Measurements from ENCODE around the gene ABO.
"Not testable (repeated sequence)": the region's sequence is repeated elsewhere in the genome, so short reads cannot be mapped to it uniquely, and the experiment has no call there.

The ABO gene

DNA sequence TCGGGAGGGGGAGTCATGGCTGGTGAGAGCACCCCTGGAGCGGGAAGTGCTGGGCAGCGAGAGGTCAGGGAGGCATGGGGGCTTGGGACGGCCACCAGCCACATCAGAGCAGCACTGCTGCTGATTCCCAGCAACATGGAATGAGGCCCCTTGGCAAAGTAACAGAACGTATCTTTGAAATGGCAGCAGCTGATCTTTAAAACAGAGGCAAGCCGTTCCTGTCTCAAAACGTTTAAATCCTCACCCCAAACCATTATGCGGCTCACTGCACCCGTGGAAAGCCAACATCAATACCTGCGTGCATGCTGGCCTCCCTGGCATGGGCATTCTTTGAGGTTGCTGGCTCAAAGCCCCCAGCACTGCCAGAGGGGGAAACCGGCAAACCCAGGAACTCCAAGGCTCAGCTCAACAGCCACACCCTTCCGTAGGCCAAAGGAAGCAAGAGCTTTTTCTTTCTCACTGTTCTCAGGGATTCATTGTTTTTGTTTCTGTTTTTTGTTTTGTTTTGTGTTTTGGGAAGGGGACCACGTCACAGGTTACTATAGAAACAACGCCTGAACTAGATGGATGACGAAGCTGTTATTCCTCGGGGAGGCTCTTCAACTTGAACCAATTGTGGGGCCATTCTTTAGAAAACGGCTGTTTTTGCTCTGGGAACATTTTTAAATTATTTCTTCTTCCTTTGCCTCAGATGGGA is 37.8 kb downstream of the ABO start:
- in situ Hi-C loops (cut with MboI; ENCODE audit: low sequenced_read_pairs, unreplicated experiment), result no loop called here
- no peak for DNase-seq (ENCODE audit: low spot score)
- TF ChIP-seq, protein P1, sequence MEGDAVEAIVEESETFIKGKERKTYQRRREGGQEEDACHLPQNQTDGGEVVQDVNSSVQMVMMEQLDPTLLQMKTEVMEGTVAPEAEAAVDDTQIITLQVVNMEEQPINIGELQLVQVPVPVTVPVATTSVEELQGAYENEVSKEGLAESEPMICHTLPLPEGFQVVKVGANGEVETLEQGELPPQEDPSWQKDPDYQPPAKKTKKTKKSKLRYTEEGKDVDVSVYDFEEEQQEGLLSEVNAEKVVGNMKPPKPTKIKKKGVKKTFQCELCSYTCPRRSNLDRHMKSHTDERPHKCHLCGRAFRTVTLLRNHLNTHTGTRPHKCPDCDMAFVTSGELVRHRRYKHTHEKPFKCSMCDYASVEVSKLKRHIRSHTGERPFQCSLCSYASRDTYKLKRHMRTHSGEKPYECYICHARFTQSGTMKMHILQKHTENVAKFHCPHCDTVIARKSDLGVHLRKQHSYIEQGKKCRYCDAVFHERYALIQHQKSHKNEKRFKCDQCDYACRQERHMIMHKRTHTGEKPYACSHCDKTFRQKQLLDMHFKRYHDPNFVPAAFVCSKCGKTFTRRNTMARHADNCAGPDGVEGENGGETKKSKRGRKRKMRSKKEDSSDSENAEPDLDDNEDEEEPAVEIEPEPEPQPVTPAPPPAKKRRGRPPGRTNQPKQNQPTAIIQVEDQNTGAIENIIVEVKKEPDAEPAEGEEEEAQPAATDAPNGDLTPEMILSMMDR (IDR thresholded peaks at IDR 0.05; ENCODE audit: borderline replicate concordance, control extremely low read depth, extremely low read depth, insufficient read depth, missing control alignments), result no peak

DNA sequence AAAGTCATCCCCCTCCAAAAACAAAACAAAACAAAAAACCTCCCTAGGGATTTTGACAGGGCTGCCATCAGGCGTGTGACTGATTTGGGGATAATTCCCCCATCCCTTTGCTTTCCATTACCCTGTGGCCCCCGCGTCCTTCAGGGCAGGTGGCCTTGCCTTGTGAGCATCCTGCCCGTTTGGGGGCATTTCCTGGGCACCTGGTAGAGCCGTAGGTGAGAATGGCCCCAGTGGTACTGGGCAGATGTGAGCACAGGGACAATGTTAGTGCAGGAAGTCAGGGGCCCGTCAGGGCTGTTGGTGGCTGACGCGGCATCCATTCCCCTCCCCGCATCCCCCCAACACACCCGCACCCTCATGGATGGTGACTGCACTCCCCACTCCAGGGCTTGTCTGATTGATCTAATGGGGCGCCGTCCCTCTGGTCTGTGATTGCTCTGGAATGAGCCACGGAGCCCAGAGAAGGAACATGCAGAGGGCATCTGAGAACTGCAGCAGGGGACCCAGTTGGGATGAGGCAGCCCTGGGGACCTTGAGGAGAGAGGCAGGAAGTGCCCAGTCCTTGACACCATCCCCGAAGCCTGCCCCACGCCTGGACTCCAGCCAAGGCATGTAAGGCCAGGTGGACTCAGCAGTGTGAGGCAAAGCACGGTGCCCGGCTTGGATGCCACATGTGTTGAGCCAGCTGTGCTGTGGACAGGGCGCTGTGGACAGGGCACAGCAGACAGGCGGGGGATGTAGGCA is 38.5 kb downstream of the ABO start:
- in situ Hi-C loops (cut with MboI; ENCODE audit: low sequenced_read_pairs, unreplicated experiment); DNase-seq (ENCODE audit: low spot score): not testable (repeated sequence)

DNA sequence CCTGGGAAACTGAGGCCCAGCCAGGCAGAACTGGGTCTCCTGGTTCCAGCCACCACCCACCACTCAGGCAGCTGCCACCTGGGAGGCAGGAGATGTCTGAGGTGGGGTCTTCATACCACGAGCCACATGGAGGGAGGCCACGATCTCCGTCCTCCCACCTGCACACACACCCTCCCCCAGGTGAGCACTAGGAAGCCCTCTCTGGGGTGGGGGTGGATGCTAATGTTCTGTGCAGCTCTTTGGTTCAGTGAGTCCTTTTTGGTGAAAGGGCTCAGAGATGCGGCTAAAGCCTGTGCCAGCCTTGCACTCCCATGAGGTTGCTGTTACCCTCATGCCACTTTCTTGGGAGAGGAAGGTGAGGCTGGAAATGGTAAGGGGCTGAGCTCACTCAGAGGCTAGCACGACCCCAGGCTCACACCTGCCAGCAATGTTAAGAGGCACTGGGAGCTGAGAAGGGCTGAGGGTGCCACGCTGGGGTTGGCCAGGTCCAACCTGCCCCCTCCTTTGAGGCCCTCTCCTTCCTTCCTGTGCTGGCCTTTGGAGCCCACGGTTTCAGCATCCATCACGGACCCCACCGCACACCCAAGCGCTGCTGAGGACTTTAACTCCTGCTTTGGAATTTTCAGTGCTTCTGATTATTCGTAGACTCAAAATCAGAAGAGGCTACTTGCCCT is 39.3 kb downstream of the ABO start:
- TF ChIP-seq, protein P1 (IDR thresholded peaks at IDR 0.05; ENCODE audit: borderline replicate concordance, control extremely low read depth, extremely low read depth, insufficient read depth, missing control alignments), result no peak
- peak; percentile 27 for DNase-seq (ENCODE audit: low spot score)
- in situ Hi-C loops (cut with MboI; ENCODE audit: low sequenced_read_pairs, unreplicated experiment), result no loop called here

DNA sequence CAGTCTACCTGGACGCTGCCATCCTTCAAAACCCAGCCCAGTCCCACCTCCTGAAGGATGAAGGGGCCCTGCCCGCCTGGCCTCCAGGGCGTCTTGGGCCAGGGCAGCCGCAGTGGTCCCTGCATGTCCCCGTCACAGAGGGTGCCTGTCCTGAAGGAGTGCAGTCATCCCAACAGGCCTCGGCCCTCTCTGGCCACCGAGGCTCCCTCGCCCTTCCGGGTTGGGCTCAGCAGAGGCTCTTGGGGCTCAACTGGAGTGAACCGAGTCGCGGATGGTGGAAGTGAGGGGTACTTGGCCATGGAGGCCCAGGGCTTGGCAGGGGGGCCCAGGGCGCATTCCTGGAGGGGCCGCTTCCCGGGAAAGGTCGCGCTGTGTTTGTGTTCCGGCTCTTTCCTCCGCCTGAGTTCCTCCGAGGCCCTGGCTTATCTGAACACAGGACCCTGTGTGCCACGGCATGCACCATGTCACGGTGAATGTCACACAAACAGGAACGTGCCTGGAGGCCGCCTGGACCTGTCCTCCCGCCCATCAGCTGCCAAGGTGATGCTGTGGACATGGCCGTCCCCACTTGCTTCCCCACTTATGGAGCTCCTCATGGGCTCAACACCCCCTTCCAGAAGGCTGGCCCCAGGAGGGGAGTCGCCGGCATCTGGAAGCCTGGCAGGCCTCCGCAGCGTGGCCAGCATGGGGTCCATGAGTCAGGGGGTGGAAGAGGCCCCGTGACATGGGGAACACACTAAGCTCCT is 40.3 kb downstream of the ABO start:
- no peak for DNase-seq (ENCODE audit: low spot score)
- TF ChIP-seq, protein P1 (IDR thresholded peaks at IDR 0.05; ENCODE audit: borderline replicate concordance, control extremely low read depth, extremely low read depth, insufficient read depth, missing control alignments), result no peak
- in situ Hi-C loops (cut with MboI; ENCODE audit: low sequenced_read_pairs, unreplicated experiment), result no loop called here

DNA sequence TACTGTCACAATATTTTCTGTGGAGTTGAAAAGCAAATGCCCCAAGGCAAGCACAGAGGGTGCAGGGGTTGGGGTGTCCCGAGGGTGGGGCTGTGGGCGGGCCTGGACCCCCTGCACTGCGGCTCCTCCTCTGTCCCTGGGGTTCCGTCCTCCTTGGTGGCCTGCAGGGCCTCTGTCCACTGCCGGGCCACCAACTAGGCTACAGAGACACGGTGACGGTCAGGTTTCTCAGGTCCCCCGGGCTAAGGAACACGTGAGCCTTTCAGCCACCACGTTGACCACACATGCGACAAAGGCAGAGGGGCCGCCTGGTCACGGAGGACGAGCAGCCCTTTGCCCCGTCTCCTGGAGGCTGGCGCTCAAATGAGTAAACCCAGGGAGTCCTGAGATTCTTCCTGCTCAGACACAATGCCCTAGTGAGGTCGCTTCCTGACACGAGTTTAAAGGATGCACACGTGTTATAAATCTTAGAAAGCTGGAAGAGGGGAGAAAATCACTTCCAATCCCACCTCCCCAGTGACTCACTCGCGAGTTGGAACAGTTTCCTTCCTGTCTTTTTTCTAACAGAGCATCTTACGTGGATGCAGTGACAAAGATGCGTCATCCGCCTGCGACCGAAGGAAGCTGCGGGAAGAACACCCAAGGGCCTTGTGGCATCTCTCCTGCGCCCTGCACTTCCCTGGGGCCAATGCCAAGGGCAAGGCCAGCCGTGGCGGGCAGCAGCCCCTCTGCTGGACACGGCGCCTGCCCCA is 41.1 kb downstream of the ABO start:
- TF ChIP-seq, protein P1 (IDR thresholded peaks at IDR 0.05; ENCODE audit: borderline replicate concordance, control extremely low read depth, extremely low read depth, insufficient read depth, missing control alignments), result no peak
- in situ Hi-C loops (cut with MboI; ENCODE audit: low sequenced_read_pairs, unreplicated experiment), result no loop called here
- no peak for DNase-seq (ENCODE audit: low spot score)

DNA sequence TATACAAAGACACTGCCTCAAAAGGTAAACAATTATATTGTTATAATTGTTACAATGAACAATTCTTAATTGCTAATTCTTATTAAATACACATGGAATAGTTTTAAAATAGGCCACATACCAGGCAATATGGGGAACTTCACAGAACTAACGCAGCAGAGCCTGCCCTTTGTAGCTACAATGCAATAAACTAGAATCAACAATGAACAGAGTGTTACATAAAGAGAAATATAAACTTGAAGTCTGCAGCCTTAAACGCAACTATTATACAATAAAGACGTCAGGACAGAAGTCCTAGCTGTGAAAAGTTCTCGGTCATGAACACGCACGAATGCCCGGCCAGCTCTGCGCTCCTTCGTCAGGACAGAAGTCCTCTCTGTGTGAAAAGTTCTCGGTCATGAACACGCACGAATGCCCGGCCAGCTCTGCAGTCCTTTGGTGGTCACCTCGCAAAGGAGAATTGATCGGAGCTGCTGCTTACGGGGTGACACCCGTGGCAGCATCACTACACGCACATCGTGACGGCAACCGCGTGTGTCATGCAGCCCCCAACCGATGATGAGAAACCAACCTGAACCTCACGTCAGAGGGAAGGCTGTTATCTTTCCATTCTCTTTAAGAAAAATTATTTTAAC is 43.0 kb downstream of the ABO start:
- in situ Hi-C loops (cut with MboI; ENCODE audit: low sequenced_read_pairs, unreplicated experiment); DNase-seq (ENCODE audit: low spot score): not testable (repeated sequence)

DNA sequence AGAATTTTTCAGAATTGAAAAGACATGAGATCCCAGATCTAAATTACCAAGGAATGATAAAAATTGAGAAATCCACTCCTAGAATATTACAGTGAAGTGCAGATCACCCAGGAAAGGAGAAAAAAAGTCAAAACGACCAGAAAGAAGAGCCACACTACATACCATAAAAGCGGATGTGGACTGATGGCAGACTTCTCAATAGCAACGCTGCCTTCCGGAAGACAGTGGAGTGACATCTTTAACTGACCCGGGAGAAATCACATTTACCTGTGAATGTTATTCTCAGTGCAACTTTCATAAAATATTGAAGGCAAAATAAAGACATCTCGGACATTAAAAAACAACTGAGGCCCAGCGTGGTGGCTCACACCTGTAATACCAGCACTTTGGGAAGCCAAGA is 44.5 kb downstream of the ABO start:
- DNase-seq (ENCODE audit: low spot score); in situ Hi-C loops (cut with MboI; ENCODE audit: low sequenced_read_pairs, unreplicated experiment): not testable (repeated sequence)

Data from GM13976 (cell line).